Vagina (tissue), 2 donors: ENCODE measurements around the gene SLC16A8.

Experiments used
- POLR2A ChIP-seq, 2 donors: fragments of 450-650 bp; IDR thresholded peaks; one replicate each; pipeline ENCODE4 v1.6.1; 2017; ENCODE audit warnings: antibody characterized with exemption in 2 of 2, mild to moderate bottlenecking in 2 of 2, moderate library complexity in 2 of 2
- POLR2AphosphoS5 ChIP-seq, 2 donors: sonication (generic); formaldehyde crosslinking; IDR thresholded peaks; one replicate each; pipeline ENCODE4 v1.9.0; 2017; ENCODE audit warnings: antibody characterized with exemption in 2 of 2, mild to moderate bottlenecking in 2 of 2, low read depth in 1 of 2; ENCODE audit not compliant: insufficient read depth in 1 of 2
- TF ChIP-seq, protein P1 (sequence below), 3 experiments: fragments of 450-650 bp in 2 of 3; fragments of 200-600 bp in 1 of 3; sonication (generic) in 1 of 3; IDR thresholded peaks; one replicate each; pipeline ENCODE4 v1.5.1; 2017 to 2019; ENCODE audit warnings: antibody characterized with exemption in 3 of 3, mild to moderate bottlenecking in 2 of 3, moderate library complexity in 2 of 3

DNA sequence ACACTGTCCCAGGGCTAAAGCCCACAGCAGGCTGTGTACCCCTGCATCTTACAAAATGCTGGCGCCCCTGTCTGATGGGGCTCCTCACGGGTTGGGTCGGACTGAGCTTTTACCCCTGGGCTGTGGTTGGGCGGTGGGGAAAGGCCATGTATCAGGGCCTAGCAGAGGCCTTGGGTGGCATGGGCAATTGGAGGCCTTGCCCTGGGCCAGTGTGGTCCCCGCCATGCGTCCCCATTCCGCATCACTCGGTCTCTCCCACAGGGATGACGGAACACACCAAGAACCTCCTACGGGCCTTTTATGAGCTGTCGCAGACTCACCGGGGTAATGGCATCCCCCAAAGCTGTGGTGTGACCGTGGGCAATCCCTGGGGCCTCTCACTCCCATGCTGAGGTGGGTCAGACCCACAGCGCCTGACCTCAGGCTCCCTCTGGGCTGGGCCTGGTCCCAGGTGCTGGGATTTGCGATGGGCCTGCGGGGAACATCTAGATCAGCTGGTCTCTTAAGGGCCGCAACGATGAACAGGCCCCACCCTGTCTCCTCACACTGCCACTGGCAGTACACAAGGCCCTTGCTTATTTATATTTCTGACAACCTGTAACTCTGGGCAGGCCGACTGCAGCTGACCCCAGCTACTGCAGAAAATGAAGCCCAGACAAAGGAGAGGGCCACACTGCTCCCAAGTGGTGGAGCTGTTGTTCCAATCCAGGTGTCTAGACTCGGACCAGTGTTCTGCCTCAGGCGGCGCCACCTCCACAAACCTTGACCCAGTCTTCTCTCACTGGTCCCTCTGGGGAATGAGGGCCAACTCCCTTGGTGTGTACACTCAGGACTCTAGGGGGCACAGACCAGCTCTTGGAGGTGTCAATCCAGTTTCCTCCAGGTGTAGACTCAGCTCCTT is 12.3 kb downstream of the SLC16A8 start:
- TF ChIP-seq POLR2A (IDR thresholded peaks at IDR 0.05) (no peak), POLR2AphosphoS5 (IDR thresholded peaks at IDR 0.05; ENCODE audit: insufficient read depth in 1 of 2, low read depth in 1 of 2) (no peak)
- TF ChIP-seq, protein P1, sequence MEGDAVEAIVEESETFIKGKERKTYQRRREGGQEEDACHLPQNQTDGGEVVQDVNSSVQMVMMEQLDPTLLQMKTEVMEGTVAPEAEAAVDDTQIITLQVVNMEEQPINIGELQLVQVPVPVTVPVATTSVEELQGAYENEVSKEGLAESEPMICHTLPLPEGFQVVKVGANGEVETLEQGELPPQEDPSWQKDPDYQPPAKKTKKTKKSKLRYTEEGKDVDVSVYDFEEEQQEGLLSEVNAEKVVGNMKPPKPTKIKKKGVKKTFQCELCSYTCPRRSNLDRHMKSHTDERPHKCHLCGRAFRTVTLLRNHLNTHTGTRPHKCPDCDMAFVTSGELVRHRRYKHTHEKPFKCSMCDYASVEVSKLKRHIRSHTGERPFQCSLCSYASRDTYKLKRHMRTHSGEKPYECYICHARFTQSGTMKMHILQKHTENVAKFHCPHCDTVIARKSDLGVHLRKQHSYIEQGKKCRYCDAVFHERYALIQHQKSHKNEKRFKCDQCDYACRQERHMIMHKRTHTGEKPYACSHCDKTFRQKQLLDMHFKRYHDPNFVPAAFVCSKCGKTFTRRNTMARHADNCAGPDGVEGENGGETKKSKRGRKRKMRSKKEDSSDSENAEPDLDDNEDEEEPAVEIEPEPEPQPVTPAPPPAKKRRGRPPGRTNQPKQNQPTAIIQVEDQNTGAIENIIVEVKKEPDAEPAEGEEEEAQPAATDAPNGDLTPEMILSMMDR (IDR thresholded peaks at IDR 0.05): no peak
